ENCODE results near the gene SLC1A3.

- TF ChIP-seq CTCF (IDR thresholded peaks at IDR 0.05) = no peak
- TF ChIP-seq POLR2A (IDR thresholded peaks at IDR 0.05) = no peak
Observed at GRCh38 chr5:36704131-36704530, 97.7 kb downstream of the SLC1A3 start.
